ENCODE results near the gene CTSZ.
"Not testable (repeated sequence)": the region's sequence is repeated elsewhere in the genome, so short reads cannot be mapped to it uniquely, and the experiment has no call there.

CTSZ gene

GRCh38 chr20:59015812-59016711, 9.0 kb upstream of the CTSZ start:
- Histone ChIP-seq H3K4me3 (no peak overlapping the region), H3K27ac (no peak overlapping the region)

GRCh38 chr20:59015411-59015810, 8.4 kb upstream of the CTSZ start:
- H3K27ac ChIP-seq = no peak overlapping the region
- no peak overlapping the region for H3K4me3 ChIP-seq

DNA sequence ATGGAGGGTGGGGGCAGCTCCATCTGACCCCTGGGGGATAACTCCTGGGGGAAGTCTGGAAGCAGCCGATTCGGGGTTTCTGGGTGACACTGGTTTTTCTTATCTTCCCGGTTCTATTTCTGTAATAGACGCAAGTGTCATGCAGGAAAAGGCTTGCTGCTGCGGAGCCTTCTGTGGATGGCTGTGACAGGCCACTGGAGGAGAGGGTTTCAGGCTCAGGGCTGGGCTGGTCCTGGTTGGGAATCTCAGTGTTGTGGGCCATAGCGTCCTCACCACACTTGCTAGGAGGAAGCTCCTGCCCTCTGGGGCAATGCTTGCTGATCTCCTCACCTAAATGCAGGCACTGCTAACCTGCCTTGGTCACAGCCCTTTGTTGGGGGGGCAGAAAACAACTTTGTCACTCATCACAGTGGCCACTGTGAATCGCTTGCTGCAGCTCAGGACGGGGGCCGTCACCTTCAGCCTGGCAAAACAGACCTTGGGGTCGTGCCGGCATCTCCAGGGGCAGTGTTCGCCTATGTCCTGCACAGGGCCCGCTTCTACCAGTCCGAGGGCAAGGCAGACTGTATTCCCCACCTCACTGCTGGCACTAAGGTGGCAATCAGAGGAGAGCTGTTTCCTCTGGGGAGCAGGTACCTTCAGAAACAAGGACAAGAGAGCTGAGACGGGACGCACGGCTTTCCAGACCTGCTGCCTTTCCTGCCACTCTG, 7.8 kb upstream of the CTSZ start:
- H3K4me3 ChIP-seq = no peak overlapping the region
- H3K27ac ChIP-seq = peak overlapping the region in 2 of 21 experiments; percentile 4 to 42

DNA sequence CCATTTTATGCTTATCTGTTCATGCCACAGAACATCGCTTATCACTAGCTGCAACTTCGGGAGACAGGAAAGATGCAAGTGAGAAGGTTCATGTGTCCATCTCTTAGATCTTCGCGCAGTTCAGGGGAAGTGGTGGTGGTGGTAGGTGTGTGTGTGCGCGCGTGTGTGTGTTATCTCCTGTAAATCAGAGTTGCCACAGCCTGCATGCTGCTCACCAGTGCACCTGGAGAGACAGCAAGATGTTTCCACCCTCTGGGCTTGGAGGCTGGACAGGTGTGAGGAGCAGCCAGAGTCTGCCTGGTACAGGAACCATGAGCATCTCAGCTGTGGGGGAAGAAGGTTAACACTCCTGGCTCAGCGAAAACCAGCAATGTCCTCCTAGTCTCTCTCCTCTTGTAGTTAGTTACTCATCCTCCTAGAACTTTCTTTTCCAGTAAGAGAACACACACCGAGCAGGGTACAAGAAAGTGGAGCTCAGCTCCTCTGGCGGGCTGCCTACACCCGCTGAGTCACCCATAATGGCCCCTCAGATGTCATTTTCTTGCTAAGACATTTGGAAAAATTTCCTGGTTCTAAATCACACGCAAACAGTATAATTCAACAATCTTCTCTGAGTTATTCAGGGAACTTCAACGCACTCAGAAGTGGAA, 7.0 kb upstream of the CTSZ start:
- Histone ChIP-seq H3K27ac (peak overlapping the region in 2 of 21 experiments; percentile 4 to 42), H3K4me3 (no peak overlapping the region)

- Histone ChIP-seq H3K4me3 (no peak overlapping the region), H3K27ac (peak overlapping the region in 1 of 21 experiments; percentile 42)
Observed at GRCh38 chr20:59013031-59013951, 6.2 kb upstream of the CTSZ start.

- H3K4me3 ChIP-seq = not testable (repeated sequence)
- H3K27ac ChIP-seq = peak overlapping the region in 12 of 21 experiments; percentile 26 to 84 (median 65)
Observed at GRCh38 chr20:59011874-59012157, 4.8 kb upstream of the CTSZ start.

GRCh38 chr20:59010995-59011873, 4.2 kb upstream of the CTSZ start:
- no peak overlapping the region for H3K4me3 ChIP-seq

DNA sequence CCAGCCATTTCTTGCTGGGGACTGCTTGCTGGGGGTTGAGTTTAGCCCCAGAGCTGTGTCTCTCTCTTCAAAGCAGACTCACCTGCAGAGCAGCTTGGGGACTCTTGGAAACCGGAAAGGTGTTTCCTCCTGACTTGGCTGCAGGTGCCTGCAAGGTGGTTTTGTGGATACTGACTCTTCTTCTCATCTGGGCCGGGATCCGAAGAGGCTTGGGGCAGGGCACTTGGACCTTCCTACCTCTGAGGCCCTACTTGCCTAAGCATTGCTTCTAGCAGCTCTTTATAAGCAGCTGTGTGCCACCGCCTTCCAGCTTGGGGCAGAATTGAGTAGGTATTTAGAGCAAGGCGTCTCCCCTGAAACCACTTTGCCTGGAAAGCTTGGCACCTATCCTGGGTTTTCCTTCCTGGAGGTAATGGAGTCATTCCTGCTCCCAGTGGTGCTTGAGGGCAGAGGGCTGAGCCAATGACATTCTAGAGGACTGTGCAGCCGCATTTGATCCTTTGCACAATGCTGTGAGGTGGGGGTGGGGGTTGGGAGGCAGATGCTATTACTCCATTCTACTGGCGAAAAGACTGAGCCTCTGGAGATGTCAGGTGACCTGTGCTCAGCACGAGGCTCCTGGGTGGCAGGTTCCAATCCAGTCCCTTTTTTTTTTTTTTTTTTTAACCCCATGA, 3.4 kb upstream of the CTSZ start:
- H3K27ac ChIP-seq = peak overlapping the region in 16 of 21 experiments; percentile 17 to 84 (median 60)
- no peak overlapping the region for H3K4me3 ChIP-seq

More at GRCh38 chr20:59010995-59011873, 4.2 kb upstream of the CTSZ start:
- H3K27ac ChIP-seq = peak overlapping the region in 18 of 21 experiments; percentile 4 to 84 (median 54)

DNA sequence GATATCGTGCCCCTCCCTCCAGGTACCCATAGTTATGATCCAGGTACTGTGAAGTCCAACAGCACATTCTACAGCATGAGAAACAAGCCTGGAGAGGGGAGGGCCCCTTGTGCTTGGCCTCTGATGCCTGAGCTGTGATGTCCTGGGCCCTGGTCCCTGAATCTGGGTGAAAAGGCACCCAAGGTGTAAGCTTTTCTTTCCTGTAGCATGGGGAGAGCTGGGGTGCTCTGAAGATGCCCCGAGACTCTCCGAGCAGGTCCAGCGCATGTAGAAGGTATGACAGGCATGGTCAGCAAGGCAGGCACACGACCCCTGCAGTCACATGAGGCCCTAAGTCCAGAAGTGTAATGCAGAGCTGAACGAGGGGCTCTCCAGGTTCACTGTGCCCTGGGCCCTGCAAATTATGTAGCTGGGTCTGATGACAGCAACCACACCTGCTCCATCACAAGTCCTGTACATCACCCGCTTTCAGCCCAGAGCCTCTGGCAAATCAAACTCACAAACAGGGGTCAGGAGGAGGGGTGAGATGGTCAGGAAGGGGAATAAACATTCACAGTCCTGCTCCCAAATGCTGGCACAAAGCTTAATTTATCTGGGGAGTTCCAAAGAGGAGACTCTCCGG, 1.8 kb upstream of the CTSZ start:
- Histone ChIP-seq H3K4me3 (no peak overlapping the region), H3K27ac (peak overlapping the region in 17 of 21 experiments; percentile 3 to 98 (median 84))

DNA sequence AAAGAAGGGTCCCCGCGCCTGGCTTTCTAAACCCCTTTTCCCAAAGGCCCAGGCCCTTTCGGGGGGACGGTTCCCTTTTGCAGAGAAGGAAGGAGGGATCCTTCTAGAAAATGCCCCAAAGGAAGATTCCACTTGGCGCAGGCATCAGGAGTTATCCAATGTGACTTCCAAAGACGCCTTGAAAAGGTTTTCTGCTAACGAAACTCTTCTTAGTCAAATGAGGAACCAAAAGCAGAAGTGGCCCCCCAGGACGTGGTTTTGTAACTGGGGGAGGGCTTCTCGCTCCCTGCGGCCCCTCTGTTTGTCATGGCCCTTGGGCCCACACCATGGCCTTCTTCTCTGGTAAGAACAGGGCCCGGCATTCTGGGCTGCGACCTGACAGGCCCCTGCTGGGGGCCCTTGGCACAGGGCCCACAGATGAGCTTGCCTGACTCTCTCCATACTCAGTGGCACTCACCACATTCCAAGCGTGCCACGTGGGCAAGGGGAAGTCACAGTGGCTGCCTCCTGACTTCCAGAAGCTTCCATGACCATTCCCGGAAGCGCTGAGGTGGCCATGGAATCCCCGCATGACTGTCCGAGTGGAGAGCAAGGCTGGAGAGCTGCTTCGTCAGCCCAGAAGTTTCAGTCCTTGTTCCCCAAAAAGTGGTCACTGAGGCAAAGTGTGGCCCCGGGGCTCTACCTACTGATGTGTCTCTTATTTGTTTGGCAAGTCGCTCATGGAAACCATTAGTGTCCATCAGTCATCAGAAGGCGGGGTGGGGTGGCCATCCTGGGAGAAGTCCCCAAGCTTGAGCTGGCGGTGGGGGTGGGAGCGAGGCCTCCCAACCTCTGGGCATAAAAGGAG, 834 bp upstream of the CTSZ start:
- Histone ChIP-seq H3K27ac (peak overlapping the region; percentile 67 to 98 (median 93)), H3K4me3 (peak overlapping the region; percentile 49 to 83 (median 72))

DNA sequence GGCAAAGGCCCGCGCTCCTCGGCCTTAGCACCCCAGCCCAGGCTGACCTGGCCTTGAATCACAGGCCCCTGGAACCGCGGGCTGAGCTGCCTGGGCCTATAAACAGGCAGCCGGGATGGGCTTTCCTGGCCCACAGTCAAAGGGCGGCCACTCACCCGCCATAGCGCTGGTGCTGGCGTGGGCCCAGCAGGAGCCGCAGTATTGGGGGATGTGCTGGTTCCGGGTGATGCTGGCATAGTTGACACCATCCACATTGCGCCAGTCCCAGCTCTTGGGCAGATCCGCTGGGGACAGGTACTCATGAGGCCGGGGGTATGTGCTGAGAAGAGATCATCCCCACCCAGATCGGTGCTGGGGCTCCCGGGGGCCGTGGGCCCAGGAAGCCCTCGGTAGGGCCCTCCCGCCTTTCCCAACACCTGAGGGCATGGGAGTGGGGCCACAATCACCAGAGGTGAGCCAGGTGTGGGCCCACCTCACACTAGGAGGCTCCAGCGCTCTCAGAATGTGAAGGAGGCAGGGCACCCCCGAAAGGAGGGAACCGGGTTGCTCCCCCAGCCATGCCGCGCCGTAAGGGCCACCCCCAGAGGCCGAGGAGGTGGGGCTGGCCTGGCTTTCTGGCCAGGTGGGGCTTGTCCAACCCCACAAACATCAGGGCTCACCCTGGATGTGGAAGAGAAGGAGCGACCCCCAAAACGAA, 739 bp downstream of the CTSZ start:
- H3K27ac ChIP-seq = peak overlapping the region; percentile 67 to 98 (median 93)
- peak overlapping the region; percentile 49 to 83 (median 72) for H3K4me3 ChIP-seq

DNA sequence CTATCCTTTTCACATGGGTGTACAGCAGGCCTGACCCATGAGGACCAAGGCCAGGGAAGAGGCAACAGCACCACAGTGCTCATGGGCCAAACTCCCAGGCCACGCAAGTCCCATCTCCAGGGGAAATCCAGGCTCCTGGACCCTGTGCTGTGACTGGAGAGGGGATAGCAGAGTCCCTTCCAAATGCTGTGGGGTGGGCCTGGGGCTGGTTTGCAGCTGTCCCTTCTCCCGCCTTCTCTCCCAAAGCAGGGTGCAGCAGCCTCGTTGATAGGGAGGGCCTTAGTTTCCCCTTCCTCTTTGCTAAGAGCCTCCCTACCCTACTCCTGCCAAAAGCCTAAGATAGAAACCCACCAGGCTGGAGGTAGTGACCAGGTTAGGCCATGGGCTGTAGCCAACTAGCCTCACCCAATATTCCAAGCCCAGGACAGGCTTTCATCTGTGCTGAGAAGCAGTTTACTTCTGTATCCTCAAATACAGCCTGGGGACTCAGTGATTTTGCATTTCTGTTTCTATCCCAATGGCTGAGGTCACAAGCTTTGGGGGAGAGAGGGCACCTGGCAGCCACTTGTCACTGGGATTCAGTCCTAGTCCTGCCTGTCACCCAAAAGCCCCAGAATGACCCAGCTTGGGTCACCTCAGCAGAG, 1.4 kb downstream of the CTSZ start:
- Histone ChIP-seq H3K27ac (peak overlapping the region; percentile 67 to 98 (median 93)), H3K4me3 (peak overlapping the region; percentile 49 to 83 (median 72))

GRCh38 chr20:59004763-59005522, 2.1 kb downstream of the CTSZ start:
- H3K4me3 ChIP-seq = peak overlapping the region; percentile 49 to 83 (median 72)
- H3K27ac ChIP-seq = peak overlapping the region in 20 of 21 experiments; percentile 79 to 98 (median 93)

DNA sequence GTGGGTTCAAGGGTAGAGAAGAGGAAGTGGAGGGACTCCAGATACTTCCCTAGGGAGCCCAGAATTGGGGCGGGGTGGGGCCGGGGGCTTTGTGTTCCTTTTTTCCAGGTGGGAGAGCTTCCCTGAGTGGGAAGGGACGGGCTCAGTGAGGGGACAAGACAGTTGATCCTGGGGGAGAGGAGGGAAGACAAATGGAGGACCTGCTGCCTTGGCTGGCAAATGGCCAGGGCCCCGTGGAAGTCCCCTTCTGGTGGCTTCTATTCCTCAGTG, 2.6 kb downstream of the CTSZ start:
- H3K27ac ChIP-seq = peak overlapping the region in 17 of 21 experiments; percentile 46 to 98 (median 91)
- peak overlapping the region in 6 of 7 experiments; percentile 49 to 83 (median 72) for H3K4me3 ChIP-seq
